Uterus (tissue), 4 donors: ENCODE measurements around the gene THEMIS2. TPM values are rescaled to one million over a fixed set of nuclear protein-coding genes. Genes with fewer than 3 reads are reported as not detected.

Source experiments
- DNase-seq, 2 donors: peaks; one replicate each; pipeline ENCODE4 v3.0.0-alpha.2; 2019 to 2020
- H3K27ac ChIP-seq, 2 donors: fragments of 200-600 bp; sonication (generic); 1 replicate in 1 of 2; 2 replicates in 1 of 2; pipeline ENCODE4 v1.5.1; 2016 to 2018
- H3K27me3 ChIP-seq, 2 donors: fragments of 200-600 bp; sonication (generic); one replicate each; pipeline ENCODE4 v1.5.1; 2018 to 2019; ENCODE audit warnings: control low read depth in 1 of 2
- H3K36me3 ChIP-seq, 2 donors: fragments of 200-600 bp; sonication (generic); one replicate each; pipeline ENCODE4 v1.5.1; 2019; ENCODE audit warnings: control low read depth in 1 of 2
- H3K4me1 ChIP-seq, 2 donors: fragments of 200-600 bp; sonication (generic); one replicate each; pipeline ENCODE4 v1.5.1; 2018 to 2019; ENCODE audit warnings: control low read depth in 1 of 2
- H3K4me3 ChIP-seq, 2 donors: fragments of 200-600 bp; sonication (generic); 1 replicate in 1 of 2; 2 replicates in 1 of 2; pipeline ENCODE4 v1.5.1; 2018 to 2019; ENCODE audit warnings: mild to moderate bottlenecking in 1 of 2
- H3K9me3 ChIP-seq, 2 donors: fragments of 200-600 bp; sonication (generic); one replicate each; pipeline ENCODE4 v1.5.1; 2019; ENCODE audit warnings: control low read depth in 1 of 2
- CTCF ChIP-seq, 4 experiments: fragments of 200-600 bp in 2 of 4; fragments of 450-650 bp in 2 of 4; sonication (generic) in 2 of 4; IDR thresholded peaks; one replicate each; pipeline ENCODE4 v1.5.1; 2016 to 2019; ENCODE audit warnings: antibody characterized with exemption in 4 of 4, mild to moderate bottlenecking in 2 of 4, moderate library complexity in 1 of 4
- POLR2A ChIP-seq, 2 donors: fragments of 450-650 bp; IDR thresholded peaks; one replicate each; pipeline ENCODE4 v1.6.1; 2016; ENCODE audit warnings: antibody characterized with exemption in 2 of 2, mild to moderate bottlenecking in 1 of 2, moderate library complexity in 1 of 2
- intact Hi-C: fragments of 100-400 bp; cut with DNase I; formaldehyde crosslinking; loops from one replicate; pipeline ENCODE4 v1.15.1; 2023; ENCODE audit warnings: low total_unique reads
- total RNA-seq, 4 donors: library from RNA; depleted of rRNA in 3 of 4; stranded (reverse); fragments of >200 nt in 3 of 4; gene quantifications; one replicate each; pipeline versions ENCODE4 v1.1.0 to v1.2.4, GENCODE V29; 2014 to 2023
- donor health status: DM: yes; HTN: yes; CAD: no.

The THEMIS2 gene
- total RNA-seq, 4 donors from 2014 or later: 5.1 to 28.9 (median 15.8) TPM

- intact Hi-C loops: no loop called here
- Histone ChIP-seq H3K9me3 (no peaks in the 10 kb centered on the region), H3K4me1 (peaks cover 9 to 14% of the 10 kb centered on the region in 2 donors), H3K27ac (no peak overlapping the region), H3K27me3 (no peaks in the 10 kb centered on the region), H3K4me3 (peak overlapping the region; percentile 89 to 99), H3K36me3 (no peaks in the 10 kb centered on the region)
- DNase-seq: no peak
- TF ChIP-seq CTCF (IDR thresholded peaks at IDR 0.05) (no peak), POLR2A (IDR thresholded peaks at IDR 0.05) (no peak)
These were observed 40.6 kb upstream of the THEMIS2 start for GRCh38 chr1:27831568-27832410.

GRCh38 chr1:27832762-27833161 lies 39.6 kb upstream of the THEMIS2 start:
- Histone ChIP-seq H3K27me3 (no peaks in the 10 kb centered on the region), H3K4me3 (no peak overlapping the region), H3K36me3 (no peaks in the 10 kb centered on the region), H3K4me1 (peaks cover 9 to 14% of the 10 kb centered on the region in 2 donors), H3K9me3 (no peaks in the 10 kb centered on the region), H3K27ac (no peak overlapping the region)
- intact Hi-C loops: no loop called here
- no peak for DNase-seq
- no peak for TF ChIP-seq CTCF (IDR thresholded peaks at IDR 0.05)
- TF ChIP-seq POLR2A (IDR thresholded peaks at IDR 0.05): no peak

GRCh38 chr1:27833470-27833869 lies 38.9 kb upstream of the THEMIS2 start:
- DNase-seq: no peak
- Histone ChIP-seq H3K4me3 (no peak overlapping the region), H3K27ac (no peak overlapping the region), H3K9me3 (no peaks in the 10 kb centered on the region), H3K36me3 (no peaks in the 10 kb centered on the region), H3K27me3 (no peaks in the 10 kb centered on the region), H3K4me1 (peaks cover 9 to 14% of the 10 kb centered on the region in 2 donors)
- TF ChIP-seq CTCF (IDR thresholded peaks at IDR 0.05) (no peak), POLR2A (IDR thresholded peaks at IDR 0.05) (no peak)
- intact Hi-C loops: no loop called here

- Histone ChIP-seq H3K36me3 (no peaks in the 10 kb centered on the region), H3K4me3 (no peak overlapping the region), H3K27me3 (no peaks in the 10 kb centered on the region), H3K4me1 (peaks cover 9 to 14% of the 10 kb centered on the region in 2 donors), H3K27ac (no peak overlapping the region), H3K9me3 (no peaks in the 10 kb centered on the region)
- no peak for DNase-seq
- TF ChIP-seq CTCF (IDR thresholded peaks at IDR 0.05) (no peak), POLR2A (IDR thresholded peaks at IDR 0.05) (no peak)
- intact Hi-C loops: no loop called here
These were observed 37.3 kb upstream of the THEMIS2 start for GRCh38 chr1:27835046-27835445.

GRCh38 chr1:27835501-27835900 lies 36.8 kb upstream of the THEMIS2 start:
- Histone ChIP-seq H3K27me3 (no peaks in the 10 kb centered on the region), H3K36me3 (no peaks in the 10 kb centered on the region), H3K9me3 (no peaks in the 10 kb centered on the region), H3K27ac (no peak overlapping the region), H3K4me1 (peaks cover 9 to 14% of the 10 kb centered on the region in 2 donors), H3K4me3 (no peak overlapping the region)
- TF ChIP-seq POLR2A (IDR thresholded peaks at IDR 0.05) (no peak), CTCF (IDR thresholded peaks at IDR 0.05) (no peak)
- no peak for DNase-seq
- intact Hi-C loops: no loop called here
